ENCODE measurements around the gene GABARAP. TPM values are rescaled to one million over a fixed set of nuclear protein-coding genes. Genes with fewer than 3 reads are reported as not detected.

GABARAP gene
- total and polyA plus RNA-seq, 2 donors (not counting 1 experiment from before 2014, with no cell fraction given) = 323 to 371 TPM

DNA sequence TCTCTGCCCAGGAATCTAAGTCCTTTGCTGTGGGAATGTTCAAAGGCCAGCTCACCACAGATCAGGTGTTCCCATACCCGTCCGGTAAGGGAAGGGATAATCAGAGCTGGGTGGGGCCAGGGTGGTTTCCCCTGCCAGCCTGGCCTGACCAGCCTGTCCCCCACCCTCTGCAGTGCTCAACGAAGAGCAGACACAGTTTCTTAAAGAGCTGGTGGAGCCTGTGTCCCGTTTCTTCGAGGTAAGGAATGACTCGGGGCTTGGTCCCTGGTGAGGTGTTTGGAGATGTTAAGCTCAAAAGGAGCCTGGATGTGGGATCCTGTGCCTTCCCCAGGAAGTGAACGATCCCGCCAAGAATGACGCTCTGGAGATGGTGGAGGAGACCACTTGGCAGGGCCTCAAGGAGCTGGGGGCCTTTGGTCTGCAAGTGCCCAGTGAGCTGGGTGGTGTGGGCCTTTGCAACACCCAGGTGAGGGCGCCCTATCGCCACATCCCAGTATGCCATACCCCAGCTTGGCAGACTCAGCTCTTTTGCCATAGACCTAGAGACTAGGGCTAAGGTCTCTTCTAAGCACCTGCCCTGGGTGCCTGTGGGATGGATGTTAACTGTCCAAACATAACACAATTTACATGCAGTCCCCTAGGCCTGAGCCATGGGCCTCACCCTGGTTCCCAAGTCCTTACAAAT lies 21.5 kb downstream of the GABARAP start:
- 42% methylated on average over 10 of the region's 11 CpGs for WGBS (ENCODE audit: insufficient coverage)
- peak overlapping the region; percentile 86 for H2AFZ ChIP-seq (ENCODE audit: insufficient read depth, low read depth, low read length, poor library complexity, severe bottlenecking)
- H3K27ac ChIP-seq (ENCODE audit: low read length in 2 of 2) = peak overlapping the region; percentile 28 to 78
- ChIA-PET POLR2A (interaction anchor here (0.5 to 9.1 kb wide), 7 partner anchors 17 to 224 kb away, joined by 3 to 157 read pairs (median 3); partner anchors contain the start of genes CTDNEP1, DVL2, ELP5 and GABARAP), CTCF (interaction anchor here (0.7 to 3.8 kb wide), 17 partner anchors 9 to 216 kb away, joined by 3 to 47 read pairs (median 5); partner anchors contain the start of genes ACAP1, DVL2, GABARAP and PHF23)
- peaks cover 18 to 41% of the 10 kb centered on the region in 2 donors for H3K4me1 ChIP-seq (ENCODE audit: control insufficient read depth in 2 of 2, insufficient read depth in 2 of 2, low read length in 2 of 2)
- Mint-ChIP-seq H3K27me3 (no peaks in the 10 kb centered on the region), H3K27ac (peak overlapping the region; percentile 93), H3K9me3 (ENCODE audit: insufficient read depth) (no peaks in the 10 kb centered on the region), H3K4me1 (peaks cover 44% of the 10 kb centered on the region), H3K4me3 (peak overlapping the region; percentile 97)
- peaks cover 7% of the 10 kb centered on the region for H3K79me2 ChIP-seq (ENCODE audit: control insufficient read depth, insufficient read depth, low read length)
- H3K27me3 ChIP-seq (replicated peaks in 1 of 4; ENCODE audit: control extremely low read depth in 1 of 4, control insufficient read depth in 3 of 4, insufficient read depth in 4 of 4, low read length in 3 of 4) = no peaks in the 10 kb centered on the region
- peak overlapping the region; percentile 83 for H3K9ac ChIP-seq (ENCODE audit: low read length)
- no peaks in the 10 kb centered on the region for H4K20me1 ChIP-seq (ENCODE audit: control insufficient read depth, insufficient read depth, low read length, poor library complexity, severe bottlenecking)
- peak overlapping the region; percentile 94 for H3K4me2 ChIP-seq (replicated peaks; ENCODE audit: low read depth, low read length, poor library complexity, severe bottlenecking)
- no peaks in the 10 kb centered on the region for H3K9me3 ChIP-seq (ENCODE audit: control extremely low read depth in 1 of 3, control insufficient read depth in 2 of 3, insufficient read depth in 1 of 3, low read length in 2 of 3)
- peaks cover 0 to 32% of the 10 kb centered on the region in 2 experiments for H3K36me3 ChIP-seq (replicated peaks in 1 of 2; ENCODE audit: control extremely low read depth in 1 of 2, control insufficient read depth in 1 of 2, extremely low read depth in 1 of 2, insufficient read depth in 2 of 2, low read length in 1 of 2)
- intact Hi-C loops (cut with micrococcal nuclease) = loop anchor here (1.0 to 2.0 kb wide), 2 partner anchors 60 to 76 kb away; no protein-coding TSS in a partner anchor
- peak; percentile 34 for ATAC-seq (ENCODE audit: low read depth)
- DNase-seq = peak; percentile 77
- TF ChIP-seq, protein P1, sequence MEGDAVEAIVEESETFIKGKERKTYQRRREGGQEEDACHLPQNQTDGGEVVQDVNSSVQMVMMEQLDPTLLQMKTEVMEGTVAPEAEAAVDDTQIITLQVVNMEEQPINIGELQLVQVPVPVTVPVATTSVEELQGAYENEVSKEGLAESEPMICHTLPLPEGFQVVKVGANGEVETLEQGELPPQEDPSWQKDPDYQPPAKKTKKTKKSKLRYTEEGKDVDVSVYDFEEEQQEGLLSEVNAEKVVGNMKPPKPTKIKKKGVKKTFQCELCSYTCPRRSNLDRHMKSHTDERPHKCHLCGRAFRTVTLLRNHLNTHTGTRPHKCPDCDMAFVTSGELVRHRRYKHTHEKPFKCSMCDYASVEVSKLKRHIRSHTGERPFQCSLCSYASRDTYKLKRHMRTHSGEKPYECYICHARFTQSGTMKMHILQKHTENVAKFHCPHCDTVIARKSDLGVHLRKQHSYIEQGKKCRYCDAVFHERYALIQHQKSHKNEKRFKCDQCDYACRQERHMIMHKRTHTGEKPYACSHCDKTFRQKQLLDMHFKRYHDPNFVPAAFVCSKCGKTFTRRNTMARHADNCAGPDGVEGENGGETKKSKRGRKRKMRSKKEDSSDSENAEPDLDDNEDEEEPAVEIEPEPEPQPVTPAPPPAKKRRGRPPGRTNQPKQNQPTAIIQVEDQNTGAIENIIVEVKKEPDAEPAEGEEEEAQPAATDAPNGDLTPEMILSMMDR (IDR thresholded peaks at IDR 0.05) = peak; percentile 54
- TF ChIP-seq EZH2 (IDR thresholded peaks at IDR 0.05; ENCODE audit: borderline replicate concordance, insufficient read depth, low read depth, low read length, poor library complexity, severe bottlenecking) = no peak
- peak overlapping the region; percentile 31 to 86 (median 80) for H3K4me3 ChIP-seq (ENCODE audit: control extremely low read depth in 1 of 5, extremely low read depth in 1 of 5, insufficient read depth in 1 of 5, low read depth in 2 of 5, low read length in 4 of 5)

All from B cell (primary cell).